Lower leg skin (tissue), 3 donors: ENCODE results near the gene SUCLG1.

Source experiments
- CTCF ChIP-seq, 3 donors: fragments of 450-650 bp; IDR thresholded peaks; one replicate each; pipeline ENCODE4 v1.5.1; 2016; ENCODE audit warnings: antibody characterized with exemption in 3 of 3, mild to moderate bottlenecking in 3 of 3, moderate library complexity in 2 of 3
- POLR2A ChIP-seq, 2 donors: fragments of 450-650 bp; IDR thresholded peaks; one replicate each; pipeline ENCODE4 v1.6.1; 2016 to 2017; ENCODE audit warnings: antibody characterized with exemption in 2 of 2, mild to moderate bottlenecking in 1 of 2, moderate library complexity in 1 of 2

- TF ChIP-seq CTCF (IDR thresholded peaks at IDR 0.05) (no peak), POLR2A (IDR thresholded peaks at IDR 0.05) (no peak)
Measured at GRCh38 chr2:84452624-84453023, 6.5 kb downstream of the SUCLG1 start.
